K562 (cell line): ENCODE results near the gene GLB1L. TPM values are rescaled to one million over a fixed set of nuclear protein-coding genes. Genes with fewer than 3 reads are reported as not detected.
A peak's percentile ranks its signal among the peaks of the same experiment; 100 is the strongest.

ENCODE experiments used
- BACH1 ChIP-seq: fragments of 200-800 bp; sonication (Bioruptor generic); IDR thresholded peaks from 2 replicates; pipeline ENCODE4 v1.6.1; 2016; ENCODE audit warnings: missing genetic modification characterization, missing compliant biosample characterization
- BCL6 ChIP-seq: fragments of 250-450 bp; sonication (Bioruptor Pico); IDR thresholded peaks from 2 replicates; pipeline ENCODE4 v1.4.0; 2020
- CHCHD3 ChIP-seq: fragments of 250-450 bp; sonication (Bioruptor Pico); IDR thresholded peaks from 2 replicates; pipeline ENCODE4 v2.1.2; 2022; ENCODE audit warnings: mild to moderate bottlenecking
- CHD1 ChIP-seq: fragments of 200-600 bp; sonication (generic); IDR thresholded peaks from one replicate; pipeline ENCODE4 v1.6.1; 2012; ENCODE audit warnings: mild to moderate bottlenecking, moderate library complexity, low read length, inconsistent platforms
- CXXC5 ChIP-seq: fragments of 250-450 bp; sonication (Bioruptor Pico); IDR thresholded peaks from 2 replicates; pipeline ENCODE4 v1.8.0; 2022; ENCODE audit warnings: inconsistent platforms, mild to moderate bottlenecking, moderate library complexity
- DEAF1 ChIP-seq: fragments of 450-650 bp; formaldehyde crosslinking; IDR thresholded peaks from 2 replicates; pipeline ENCODE4 v1.4.0; 2020; ENCODE audit warnings: mild to moderate bottlenecking, moderate library complexity
- E2F6 ChIP-seq, 2 experiments: IDR thresholded peaks; 2 replicates each; pipeline ENCODE4 v1.6.1; 2011; ENCODE audit warnings: borderline replicate concordance in 1 of 2, control low read depth in 1 of 2, low read depth in 1 of 2, low read length in 1 of 2, mild to moderate bottlenecking in 1 of 2, mixed read lengths in 1 of 2, moderate library complexity in 1 of 2; ENCODE audit not compliant: insufficient read depth in 1 of 2, insufficient read length in 1 of 2, poor library complexity in 1 of 2, severe bottlenecking in 1 of 2; ENCODE audit errors: extremely low read depth in 1 of 2
- HDAC2 ChIP-seq: fragments of 450-650 bp; IDR thresholded peaks from 2 replicates; pipeline ENCODE4 v1.6.1; 2016; ENCODE audit warnings: mild to moderate bottlenecking
- HIVEP1 ChIP-seq: fragments of 250-450 bp; sonication (Bioruptor Pico); IDR thresholded peaks from 2 replicates; pipeline ENCODE4 v1.4.0; 2020; ENCODE audit warnings: mild to moderate bottlenecking
- ID3 ChIP-seq, 2 experiments: fragments of 250-450 bp in 1 of 2; fragments of 450-650 bp in 1 of 2; sonication (Bioruptor Pico) in 1 of 2; IDR thresholded peaks; 2 replicates each; pipeline versions ENCODE4 v1.6.1 to v1.8.0; 2016 to 2021; ENCODE audit warnings: mild to moderate bottlenecking in 2 of 2, moderate library complexity in 2 of 2, missing compliant biosample characterization in 1 of 2, missing genetic modification characterization in 1 of 2
- NFE2 ChIP-seq: IDR thresholded peaks from 2 replicates; pipeline ENCODE4 v1.6.1; 2014; ENCODE audit warnings: antibody characterized with exemption, low read depth
- NFIX ChIP-seq: fragments of 250-450 bp; sonication (Bioruptor Pico); IDR thresholded peaks from 2 replicates; pipeline ENCODE4 v1.4.0; 2020; ENCODE audit warnings: low read depth, mild to moderate bottlenecking, moderate library complexity
- PCBP2 ChIP-seq: fragments of 200-400 bp; formaldehyde crosslinking; IDR thresholded peaks from 2 replicates; pipeline ENCODE4 v1.6.1; 2018; ENCODE audit warnings: low read length, low read depth, mild to moderate bottlenecking, moderate library complexity; ENCODE audit not compliant: poor library complexity, severe bottlenecking
- SIRT6 ChIP-seq: IDR thresholded peaks from one replicate; pipeline ENCODE4 v1.6.1; 2012; ENCODE audit warnings: low read depth, mild to moderate bottlenecking, control low read depth, inconsistent platforms, low read length, moderate library complexity
- SPI1 ChIP-seq: IDR thresholded peaks from 2 replicates; pipeline ENCODE4 v1.6.1; 2011; ENCODE audit warnings: low read depth, low read length, control low read depth, borderline replicate concordance
- TAF9B ChIP-seq: fragments of 450-650 bp; IDR thresholded peaks from 2 replicates; pipeline ENCODE4 v1.6.1; 2018; ENCODE audit warnings: mild to moderate bottlenecking; ENCODE audit not compliant: partially characterized antibody
- USF1 ChIP-seq: sonication (generic); formaldehyde crosslinking; IDR thresholded peaks from 2 replicates; pipeline ENCODE4 v1.9.0; 2022; ENCODE audit warnings: mild to moderate bottlenecking, missing genetic modification reagents
- ZNF121 ChIP-seq: sonication (generic); formaldehyde crosslinking; conservative IDR thresholded peaks from 2 replicates; pipeline ENCODE4 v1.8.0; 2022; ENCODE audit warnings: missing genetic modification reagents
- ZNF212 ChIP-seq: fragments of 450-650 bp; formaldehyde crosslinking; IDR thresholded peaks from 2 replicates; pipeline ENCODE4 v1.4.0; 2020; ENCODE audit warnings: mild to moderate bottlenecking
- ZNF263 ChIP-seq: sonication (generic); formaldehyde crosslinking; IDR thresholded peaks from 2 replicates; pipeline ENCODE4 v1.8.0; 2022; ENCODE audit warnings: mild to moderate bottlenecking, missing genetic modification reagents, borderline replicate concordance
- polyA plus RNA-seq, 8 experiments: library from polyadenylated mRNA; depleted of rRNA in 4 of 8; stranded (reverse) in 5 of 8; unstranded in 3 of 8; fragments of >200 nt; fragmentation: Nextera tagmentation in 2 of 8; fragmentation: Illumina TruSeq in 1 of 8; extraction: Ambion mirVana in 2 of 8; extraction: Trizol in 1 of 8; gene quantifications; 2 replicates each; pipeline versions ENCODE4 v1.2.1 to v1.2.3, GENCODE V29; 2011 to 2014; ENCODE audit warnings: inconsistent platforms in 1 of 8, missing spikeins in 1 of 8
- total RNA-seq, 7 experiments: library from RNA; depleted of rRNA in 6 of 7; stranded (reverse); fragments of >200 nt in 6 of 7; fragmentation: Illumina TruSeq in 2 of 7; extraction: Trizol in 2 of 7; gene quantifications; 2 replicates each; pipeline versions ENCODE4 v1.2.1 to v1.2.3, GENCODE V29; 2011 to 2021; ENCODE audit warnings: low replicate concordance in 1 of 7

The GLB1L gene
- total and polyA plus RNA-seq, 9 of the 15 experiments (the other 6 are each of a cell fraction or from before 2014, with no cell fraction given), result 0.42 to 2.9 (median 2.5) TPM

- TF ChIP-seq PCBP2, result no peak
- no peak for TF ChIP-seq BCL6 (CRISPR knock-in tag)
- no peak for TF ChIP-seq HDAC2
- no peak for TF ChIP-seq CHD1
- TF ChIP-seq ZNF121 (CRISPR knock-in tag), result no peak
- peak in 1 of 2 experiments; percentile 26 for TF ChIP-seq E2F6 (IDR thresholded peaks at IDR 0.05; ENCODE audit: borderline replicate concordance in 1 of 2, extremely low read depth in 1 of 2, insufficient read depth in 1 of 2, insufficient read length in 1 of 2, low read depth in 1 of 2, low read length in 1 of 2, poor library complexity in 1 of 2, severe bottlenecking in 1 of 2)
- no peak for TF ChIP-seq ID3 (CRISPR knock-in tag; IDR thresholded peaks at IDR 0.05)
- TF ChIP-seq ID3 (tag; IDR thresholded peaks at IDR 0.05), result no peak
- no peak for TF ChIP-seq ZNF263 (CRISPR knock-in tag)
- no peak for TF ChIP-seq USF1
- no peak for TF ChIP-seq HIVEP1 (CRISPR knock-in tag)
- no peak for TF ChIP-seq CXXC5 (CRISPR knock-in tag)
- TF ChIP-seq ZNF212 (CRISPR knock-in tag), result no peak
- no peak for TF ChIP-seq CHCHD3 (CRISPR knock-in tag)
- TF ChIP-seq SPI1, result peak; percentile 57; the same call in 1 of the 2 replicates
- no peak for TF ChIP-seq NFE2
- no peak for TF ChIP-seq TAF9B
- TF ChIP-seq DEAF1 (CRISPR knock-in tag), result no peak
- no peak for TF ChIP-seq BACH1 (tag)
- peak; percentile 20; the same call in 1 of the 2 replicates for TF ChIP-seq NFIX (CRISPR knock-in tag)
- no peak for TF ChIP-seq SIRT6
These were observed 17.0 kb downstream of the GLB1L start (continued) for GRCh38 chr2:219228041-219228910.
